T-cell (primary cell): ENCODE measurements around the gene PHLDB3. TPM values are rescaled to one million over a fixed set of nuclear protein-coding genes. Genes with fewer than 3 reads are reported as not detected.
A peak's percentile ranks its signal among the peaks of the same experiment; 100 is the strongest.

Source experiments
- ATAC-seq, 4 experiments: fragments of 200-7000 bp in 3 of 4; fragments of 150-1000 bp in 1 of 4; cut with Tn5 transposase; replicated peaks in 1 of 4; 1 replicate in 3 of 4; 2 replicates in 1 of 4; pipeline ENCODE4 v1.10.0; 2021; ENCODE audit warnings: moderate library complexity in 3 of 4, mild to moderate bottlenecking in 2 of 4, moderate number of reproducible peaks in 1 of 4
- CTCF ChIA-PET, 2 donors: fragments of 300-600 bp; sonication (Branson Sonifier 250); formaldehyde crosslinking; loops; one replicate each; lab custom pipeline; 2022; ENCODE audit warnings: antibody characterized with exemption in 2 of 2; lab: Charles Lee
- POLR2A ChIA-PET, 2 donors: fragments of 300-600 bp; sonication (Branson Sonifier 250); formaldehyde crosslinking; loops; one replicate each; lab custom pipeline; 2022; ENCODE audit warnings: antibody characterized with exemption in 2 of 2; lab: Charles Lee
- DNase-seq, 35 experiments: peaks; one replicate each; pipeline versions ENCODE4 v3.0.0 to v3.0.0-alpha.2; 2013 to 2023
- H3K27ac ChIP-seq: one replicate; pipeline ENCODE4 v1.5.1; 2013; ENCODE audit warnings: low read length
- H3K27me3 ChIP-seq, 2 experiments: replicated peaks in 1 of 2; 1 replicate in 1 of 2; 2 replicates in 1 of 2; pipeline versions ENCODE4 v1.6.1 to v1.7.0; 2013; ENCODE audit warnings: low read length in 1 of 2, mixed read lengths in 1 of 2; ENCODE audit not compliant: control insufficient read depth in 2 of 2, insufficient read depth in 2 of 2; ENCODE audit errors: extremely low read depth in 1 of 2
- H3K36me3 ChIP-seq, 2 donors: 1 replicate in 1 of 2; 2 replicates in 1 of 2; pipeline versions ENCODE4 v1.6.1 to v1.7.0; 2013; ENCODE audit warnings: low read length in 1 of 2; ENCODE audit not compliant: control insufficient read depth in 2 of 2, insufficient read depth in 1 of 2; ENCODE audit errors: extremely low read depth in 1 of 2
- H3K4me1 ChIP-seq, 2 experiments: 1 replicate in 1 of 2; 2 replicates in 1 of 2; pipeline versions ENCODE4 v1.6.1 to v1.7.0; 2013; ENCODE audit warnings: low read length in 2 of 2, mixed read lengths in 1 of 2; ENCODE audit not compliant: insufficient read depth in 2 of 2, control insufficient read depth in 1 of 2; ENCODE audit errors: extremely low read depth in 1 of 2
- H3K4me3 ChIP-seq, 2 donors: 1 replicate in 1 of 2; 2 replicates in 1 of 2; pipeline versions ENCODE4 v1.5.1 to v1.7.0; 2013; ENCODE audit warnings: mild to moderate bottlenecking in 2 of 2, low read length in 1 of 2, moderate library complexity in 1 of 2; ENCODE audit not compliant: control insufficient read depth in 1 of 2; ENCODE audit errors: extremely low read depth in 1 of 2
- H3K9me3 ChIP-seq: 2 replicates; pipeline ENCODE4 v1.7.0; 2013
- H3K27ac Mint-ChIP-seq, 2 donors: one replicate each; pipeline ENCODE4 v1.8.0; 2020 to 2021; ENCODE audit warnings: mild to moderate bottlenecking in 2 of 2, mixed read lengths in 2 of 2
- H3K27me3 Mint-ChIP-seq, 2 donors: one replicate each; pipeline ENCODE4 v1.8.0; 2021 to 2022; ENCODE audit warnings: mixed read lengths in 2 of 2
- H3K36me3 Mint-ChIP-seq: one replicate; pipeline ENCODE4 v1.8.0; 2021; ENCODE audit warnings: mixed read lengths
- H3K4me1 Mint-ChIP-seq, 3 donors: one replicate each; pipeline ENCODE4 v1.8.0; 2020 to 2022; ENCODE audit warnings: mixed read lengths in 3 of 3, mild to moderate bottlenecking in 1 of 3
- H3K4me3 Mint-ChIP-seq, 3 donors: one replicate each; pipeline ENCODE4 v1.8.0; 2020 to 2022; ENCODE audit warnings: mild to moderate bottlenecking in 3 of 3, mixed read lengths in 3 of 3, moderate library complexity in 3 of 3
- H3K9me3 Mint-ChIP-seq, 3 donors: one replicate each; pipeline ENCODE4 v1.8.0; 2020 to 2022; ENCODE audit warnings: mixed read lengths in 3 of 3
- WGBS: methylation state at CpG from one replicate; pipeline ENCODE4 v1.1.5; 2013; ENCODE audit warnings: missing lambda C conversion rate; ENCODE audit not compliant: insufficient coverage; 5-methylcytosine and 5-hydroxymethylcytosine counted together
- total RNA-seq, 35 experiments: library from RNA in 6 of 35; stranded (reverse) in 6 of 35; fragments of 120-200 nt in 1 of 35; gene quantifications; one replicate each; pipeline versions ENCODE4 v1.2.1 to v1.2.4 and lab custom pipeline; 2013 to 2026

Gene PHLDB3
- total RNA-seq, 5 donors from 2014 or later (not counting 1 experiment from before 2014, with no cell fraction given), result 39.4 to 61.0 (median 53.9) TPM

DNA sequence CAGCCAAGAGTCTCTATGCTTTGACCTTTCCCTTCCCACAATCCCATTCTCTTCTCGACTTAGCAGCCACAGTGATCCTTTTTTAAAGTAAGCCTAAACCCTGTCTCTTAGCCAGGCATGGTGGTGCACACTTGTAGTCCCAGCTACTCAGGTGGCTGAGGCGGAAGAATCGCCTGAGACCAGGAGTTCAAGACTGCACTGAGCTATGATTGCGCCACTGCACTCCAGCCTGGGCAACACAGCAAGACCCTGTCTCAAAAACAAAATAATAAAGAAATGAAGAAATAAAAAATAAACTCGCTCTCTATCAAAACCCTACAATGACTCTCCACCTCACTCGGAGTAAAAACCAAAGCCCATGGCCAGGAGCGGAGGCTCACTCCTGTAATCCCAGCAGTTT is 75.2 kb downstream of the PHLDB3 start:
- H3K36me3 Mint-ChIP-seq, result no peaks in the 10 kb centered on the region
- no peak for DNase-seq
- Histone ChIP-seq H3K36me3 (no peaks in the 10 kb centered on the region), H3K4me3 (no peak overlapping the region), H3K4me1 (peaks cover 7 to 13% of the 10 kb centered on the region in 2 experiments), H3K9me3 (no peaks in the 10 kb centered on the region), H3K27me3 (peaks cover 0 to 5% of the 10 kb centered on the region in 2 experiments), H3K27ac (no peak overlapping the region)
- 50% methylated on average over 1 of the region's 7 CpGs for WGBS
- peak overlapping the region in 1 of 2 donors; percentile 84 for H3K27ac Mint-ChIP-seq
- CTCF ChIA-PET, result interaction anchor here in 1 of 2 donors (0.7 to 1.3 kb wide), 2 partner anchors 18 to 89 kb away, joined by 3 to 7 read pairs; no protein-coding TSS in a partner anchor
- POLR2A ChIA-PET, result interaction anchor here in 1 of 2 donors (0.6 kb wide), 1 partner anchor 81 kb away, joined by 3 read pairs; no protein-coding TSS in a partner anchor
- H3K4me1 Mint-ChIP-seq, result peaks cover 25 to 36% (median 26%) of the 10 kb centered on the region in 3 donors
- no peaks in the 10 kb centered on the region for H3K27me3 Mint-ChIP-seq
- no peak for ATAC-seq
- no peak overlapping the region for H3K4me3 Mint-ChIP-seq
- H3K9me3 Mint-ChIP-seq, result no peaks in the 10 kb centered on the region

DNA sequence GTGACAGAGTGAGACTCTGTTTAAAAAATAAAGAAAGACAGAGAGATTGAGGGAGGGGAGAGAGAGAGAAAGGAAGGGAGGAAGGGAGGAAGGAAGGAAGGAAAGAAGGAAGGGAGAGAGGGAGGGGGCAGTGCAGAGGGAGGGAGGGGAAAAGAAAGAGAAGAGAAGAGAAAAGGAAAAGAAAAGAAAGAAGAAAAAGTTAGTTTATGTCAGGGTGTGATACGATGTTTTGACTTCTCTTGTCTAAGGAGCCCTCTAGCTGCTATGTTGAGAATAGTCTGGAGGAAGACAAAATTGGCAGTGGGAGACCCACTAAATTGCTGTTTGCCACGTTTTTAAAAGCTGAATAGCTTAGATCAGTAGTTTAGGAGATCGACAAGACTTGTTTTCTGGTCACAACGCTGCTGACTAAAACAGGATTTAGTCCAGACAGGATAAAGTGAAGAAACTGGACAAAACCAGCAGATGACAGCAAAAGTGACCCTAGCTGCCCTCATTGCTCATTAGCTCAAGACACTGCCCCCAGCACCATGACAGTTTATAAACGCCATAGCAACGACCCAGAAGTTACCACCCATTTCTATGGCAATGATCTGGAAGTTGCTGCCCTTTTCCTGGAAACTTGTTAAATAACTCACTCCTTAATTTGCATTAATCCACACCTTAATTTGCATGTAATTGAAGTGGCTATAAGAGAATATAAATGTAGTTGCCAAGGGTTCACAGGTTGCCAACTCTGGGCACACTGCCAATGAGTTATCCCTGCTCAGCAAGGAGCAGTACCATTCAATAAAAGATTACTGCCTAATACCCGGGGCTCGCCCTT is 78.8 kb downstream of the PHLDB3 start:
- no peak overlapping the region for H3K4me3 ChIP-seq
- ChIA-PET CTCF (interaction anchor here (0.6 to 1.2 kb wide), 7 partner anchors 10 to 94 kb away, joined by 3 to 6 read pairs (median 4); partner anchors contain the start of gene LYPD3 (in 1 of the 2)), POLR2A (no interaction called here)
- ATAC-seq (peak in 1 of 4 experiments; percentile 50), DNase-seq (peak in 1 of 35 experiments; percentile 30)
- peaks cover 0 to 12% of the 10 kb centered on the region in 2 experiments for H3K27me3 ChIP-seq
- H3K36me3 ChIP-seq, result no peaks in the 10 kb centered on the region
- Mint-ChIP-seq H3K9me3 (no peaks in the 10 kb centered on the region), H3K4me1 (peaks cover 11 to 19% (median 12%) of the 10 kb centered on the region in 3 donors), H3K27me3 (no peaks in the 10 kb centered on the region), H3K27ac (no peak overlapping the region), H3K4me3 (no peak overlapping the region), H3K36me3 (no peaks in the 10 kb centered on the region)
- no peaks in the 10 kb centered on the region for H3K9me3 ChIP-seq
- WGBS, result 42% methylated on average over 6 of the region's 8 CpGs
- H3K4me1 ChIP-seq, result peaks cover 2 to 3% of the 10 kb centered on the region in 2 experiments
- H3K27ac ChIP-seq, result no peak overlapping the region

Other genes starting within 250 kb of the PHLDB3 start
- not detected for gene PSG9, start 235.2 kb downstream of the PHLDB3 start, total RNA-seq
- gene CD177, start 151.1 kb downstream of the PHLDB3 start, total RNA-seq, result not detected
- gene TEX101, start 89.9 kb downstream of the PHLDB3 start, total RNA-seq, result not detected
- gene LYPD3, start 39.1 kb downstream of the PHLDB3 start, total RNA-seq, result 10 to 100 TPM in 2 of 5 donors, 1 to 10 TPM in 3; 2.8 to 24.0 (median 4.6) TPM
- 10 to 100 TPM; 19.1 to 39.4 (median 34.7) TPM for gene ETHE1, start 22.5 kb upstream of the PHLDB3 start, total RNA-seq
- gene ZNF575, start 28.4 kb upstream of the PHLDB3 start, total RNA-seq, result 10 to 100 TPM in 1 of 5 donors, 1 to 10 TPM in 4; 3.4 to 12.7 (median 6.2) TPM
- 10 to 100 TPM; 31.7 to 37.8 (median 35.4) TPM for gene XRCC1, start 70.8 kb upstream of the PHLDB3 start, total RNA-seq
- 1 to 10 TPM in 3 of 5 donors, under 1 TPM in 2; 0.28 to 2.5 (median 1.5) TPM for gene PINLYP, start 71.1 kb upstream of the PHLDB3 start, total RNA-seq
- 10 to 100 TPM; 17.5 to 30.2 (median 19.9) TPM for gene IRGQ, start 91.4 kb upstream of the PHLDB3 start, total RNA-seq
- gene ZNF576, start 91.8 kb upstream of the PHLDB3 start, total RNA-seq, result 10 to 100 TPM in 3 of 5 donors, 1 to 10 TPM in 2; 5.4 to 19.6 (median 16.9) TPM
- 1 to 10 TPM in 4 of 5 donors, under 1 TPM in 1; 0.55 to 1.6 (median 1.2) TPM for gene SRRM5, start 107.3 kb upstream of the PHLDB3 start, total RNA-seq
- 10 to 100 TPM; 28.9 to 35.2 (median 34.5) TPM for gene ZNF428, start 114.9 kb upstream of the PHLDB3 start, total RNA-seq
- under 1 TPM; 0.16 to 0.61 (median 0.45) TPM for gene CADM4, start 135.1 kb upstream of the PHLDB3 start, total RNA-seq
- gene PLAUR, start 165.4 kb upstream of the PHLDB3 start, total RNA-seq, result 1 to 10 TPM; 3.0 to 7.7 (median 4.2) TPM
- gene IRGC, start 211.3 kb upstream of the PHLDB3 start, total RNA-seq, result not detected